ENCODE results near the gene C2CD3. TPM values are rescaled to one million over a fixed set of nuclear protein-coding genes. Genes with fewer than 3 reads are reported as not detected.

Gene C2CD3
- total and polyA plus RNA-seq, 9 of the 15 experiments (the other 6 are each of a cell fraction or from before 2014, with no cell fraction given), result 4.4 to 20.2 (median 15.4) TPM

- in situ Hi-C loops (cut with MboI), result no loop called here
- Histone ChIP-seq H3K4me2 (ENCODE audit: insufficient read depth, low read length) (no peak overlapping the region), H4K20me1 (replicated peaks; ENCODE audit: control insufficient read depth, insufficient read depth, low read length) (no peaks in the 10 kb centered on the region), H2AFZ (ENCODE audit: low read depth, low read length) (no peak overlapping the region), H3K9me3 (replicated peaks; ENCODE audit: control insufficient read depth, insufficient read depth, low read depth, low read length) (no peaks in the 10 kb centered on the region; the same call in 1 of the 2 replicates), H3K79me2 (ENCODE audit: control insufficient read depth, insufficient read depth, low read length) (no peaks in the 10 kb centered on the region), H3K4me3 (no peak overlapping the region), H3K27me3 (ENCODE audit: control insufficient read depth in 2 of 2, insufficient read depth in 2 of 2, low read length in 2 of 2) (no peaks in the 10 kb centered on the region), H3K9ac (ENCODE audit: insufficient read depth in 1 of 2, low read depth in 2 of 2, low read length in 2 of 2) (no peak overlapping the region), H3K4me1 (replicated peaks in 1 of 2; ENCODE audit: control insufficient read depth in 2 of 2, insufficient read depth in 2 of 2, low read length in 2 of 2) (peaks cover 0 to 4% of the 10 kb centered on the region in 2 experiments; a peak in 2 of 5 replicates), H3K27ac (ENCODE audit: extremely low read depth, low read depth, low read length) (no peak overlapping the region), H3K36me3 (ENCODE audit: control insufficient read depth, insufficient read depth, low read length) (peaks cover 81% of the 10 kb centered on the region), H3K9me1 (ENCODE audit: control insufficient read depth, insufficient read depth, low read length) (no peaks in the 10 kb centered on the region)
- no peak for FAIRE-seq
- TF ChIP-seq ZNF184 (CRISPR knock-in tag; IDR thresholded peaks at IDR 0.05), result no peak
- TF ChIP-seq PURB (CRISPR knock-in tag; IDR thresholded peaks at IDR 0.05; ENCODE audit: low read depth), result no peak
- TF ChIP-seq HBP1 (CRISPR knock-in tag; IDR thresholded peaks at IDR 0.05), result no peak
- TF ChIP-seq NR2F6 (CRISPR knock-in tag; IDR thresholded peaks at IDR 0.05), result no peak
- no TSS peak for BruUV-seq (replicated peaks)
- no peak for ATAC-seq
- intact Hi-C loops (cut with micrococcal nuclease), result no loop called here
- ChIA-PET CTCF (ENCODE audit: low intra/inter-chr PET ratio) (no interaction called here), POLR2A (interaction anchor here (2.0 kb wide), 1 partner anchor 11 kb away, joined by 5 read pairs; no protein-coding TSS in a partner anchor)
- no peak for DNase-seq (ENCODE audit: extremely low read depth in 1 of 4, low spot score in 3 of 4)
Observed at GRCh38 chr11:74208507-74208906, 37.7 kb upstream of the C2CD3 start.

- intact Hi-C loops (cut with micrococcal nuclease) (no loop called here), in situ Hi-C loops (cut with MboI) (no loop called here)
- peaks cover 0 to 4% of the 10 kb centered on the region in 2 experiments; a peak in 2 of 5 replicates for H3K4me1 ChIP-seq (replicated peaks in 1 of 2; ENCODE audit: control insufficient read depth in 2 of 2, insufficient read depth in 2 of 2, low read length in 2 of 2)
- H3K36me3 ChIP-seq (ENCODE audit: control insufficient read depth, insufficient read depth, low read length), result peaks cover 76% of the 10 kb centered on the region
- no peaks in the 10 kb centered on the region for H3K9me3 ChIP-seq (replicated peaks; ENCODE audit: control insufficient read depth, insufficient read depth, low read depth, low read length)
- H3K9me1 ChIP-seq (ENCODE audit: control insufficient read depth, insufficient read depth, low read length), result no peaks in the 10 kb centered on the region
- no peaks in the 10 kb centered on the region for H4K20me1 ChIP-seq (replicated peaks; ENCODE audit: control insufficient read depth, insufficient read depth, low read length)
- DNase-seq (ENCODE audit: extremely low read depth in 1 of 4, low spot score in 3 of 4) (no peak), FAIRE-seq (no peak), ATAC-seq (no peak)
- H3K27ac ChIP-seq (ENCODE audit: extremely low read depth, low read depth, low read length), result no peak overlapping the region
- 0 out of 3 replicates have a peak, but pooled peaks cover 6% of the 10 kb centered on the region for H3K79me2 ChIP-seq (ENCODE audit: control insufficient read depth, insufficient read depth, low read length)
- no peak overlapping the region for H3K4me2 ChIP-seq (ENCODE audit: insufficient read depth, low read length)
- H3K27me3 ChIP-seq (ENCODE audit: control insufficient read depth in 2 of 2, insufficient read depth in 2 of 2, low read length in 2 of 2), result no peaks in the 10 kb centered on the region
- H2AFZ ChIP-seq (ENCODE audit: low read depth, low read length), result no peak overlapping the region
- no peak overlapping the region for H3K9ac ChIP-seq (ENCODE audit: insufficient read depth in 1 of 2, low read depth in 2 of 2, low read length in 2 of 2)
- BruUV-seq (replicated peaks), result no TSS peak
- H3K4me3 ChIP-seq, result no peak overlapping the region
- 96% methylated on average over 1 of the region's 1 CpG for WGBS (ENCODE audit: insufficient coverage, low coverage, missing lambda C conversion rate)
- ChIA-PET CTCF (ENCODE audit: low intra/inter-chr PET ratio) (no interaction called here), POLR2A (no interaction called here)
- no peak for TF ChIP-seq WHSC1 (IDR thresholded peaks at IDR 0.05; ENCODE audit: low read length)
- TF ChIP-seq MIER1 (IDR thresholded peaks at IDR 0.05; ENCODE audit: low read depth), result no peak
- TF ChIP-seq YY1 (IDR thresholded peaks at IDR 0.05; ENCODE audit: borderline replicate concordance in 1 of 3, control insufficient read depth in 1 of 3, extremely low read depth in 1 of 3, insufficient read depth in 3 of 3, insufficient read length in 1 of 3, insufficient replicate concordance in 2 of 3, low read depth in 1 of 3, low read length in 2 of 3), result no peak
- no peak for TF ChIP-seq PCBP1 (IDR thresholded peaks at IDR 0.05; ENCODE audit: low read depth, low read length, poor library complexity, severe bottlenecking)
- no peak for TF ChIP-seq CBX5 (IDR thresholded peaks at IDR 0.05; ENCODE audit: borderline replicate concordance, low read depth)
- no peak for TF ChIP-seq POLR2B (IDR thresholded peaks at IDR 0.05; ENCODE audit: low read depth, partially characterized antibody)
- TF ChIP-seq SMAD4 (CRISPR knock-in tag; conservative IDR thresholded peaks at IDR 0.05), result no peak
- TF ChIP-seq SREBF1 (IDR thresholded peaks at IDR 0.05; ENCODE audit: borderline replicate concordance, low read depth, low read length), result no peak
- no peak for TF ChIP-seq ARID3B (CRISPR knock-in tag; IDR thresholded peaks at IDR 0.05; ENCODE audit: borderline replicate concordance)
Observed at GRCh38 chr11:74206746-74207145, 35.9 kb upstream of the C2CD3 start.
